NCI-H2029 treated with DMSO at 0.1 percent for 48 hours (cell line): ENCODE measurements around the gene XDH.
A peak's percentile ranks its signal among the peaks of the same experiment; 100 is the strongest.

ENCODE experiments used
- DNase-seq: peaks from one replicate; lab custom pipeline; 2025; lab: John Stamatoyannopoulos, UW

XDH gene

DNA sequence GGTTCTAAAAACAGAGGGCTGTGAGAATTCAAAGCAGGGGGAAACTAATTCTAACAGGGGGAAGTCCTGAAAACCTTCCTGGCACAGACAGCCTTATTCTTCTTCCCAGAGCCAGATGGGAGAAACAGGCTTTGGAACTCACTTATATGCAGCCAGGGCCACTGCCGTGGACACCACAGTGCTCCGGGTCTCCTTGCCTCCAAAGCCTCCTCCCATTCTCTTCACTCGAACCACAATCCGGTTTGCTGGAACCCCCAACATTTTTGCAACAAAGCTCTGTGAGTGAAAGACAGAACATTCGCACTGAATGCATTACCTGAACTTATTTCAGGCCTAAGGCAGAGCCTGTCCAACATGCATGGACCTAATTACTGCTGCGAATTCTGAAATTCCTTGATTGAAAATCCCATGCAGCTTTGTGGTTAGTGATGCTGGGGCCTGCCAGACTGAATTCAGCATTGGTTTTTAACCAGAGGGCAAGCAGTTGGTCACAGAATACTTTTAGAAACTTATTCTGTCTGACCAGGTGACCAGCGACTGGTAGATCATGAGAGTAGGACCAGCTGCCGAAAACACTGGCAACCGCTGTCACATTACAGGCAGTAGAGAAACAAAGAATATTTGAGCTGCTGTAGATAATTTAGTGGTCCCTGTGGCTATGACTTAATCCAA lies 48.6 kb downstream of the XDH start:
- no peak for DNase-seq

DNA sequence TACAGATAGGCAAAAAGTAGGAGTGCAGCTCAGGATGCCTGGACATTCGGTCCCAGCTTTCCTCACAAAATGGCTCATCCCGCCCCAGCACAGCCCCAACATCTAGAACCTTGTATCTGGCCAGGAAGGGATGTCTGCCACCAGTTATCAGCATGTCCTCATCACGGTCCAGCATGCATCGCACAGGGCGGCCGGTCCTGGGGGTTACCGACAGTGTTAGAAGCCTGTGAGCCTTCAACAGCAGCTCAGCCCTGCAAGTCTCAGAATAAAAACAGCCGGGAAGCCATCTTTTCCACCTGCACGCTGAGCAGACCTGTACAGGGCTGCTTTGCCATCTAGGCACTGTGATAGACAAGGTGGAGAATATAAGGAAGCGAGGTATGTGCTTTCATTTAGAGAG lies 49.2 kb downstream of the XDH start:
- DNase-seq: no peak

DNA sequence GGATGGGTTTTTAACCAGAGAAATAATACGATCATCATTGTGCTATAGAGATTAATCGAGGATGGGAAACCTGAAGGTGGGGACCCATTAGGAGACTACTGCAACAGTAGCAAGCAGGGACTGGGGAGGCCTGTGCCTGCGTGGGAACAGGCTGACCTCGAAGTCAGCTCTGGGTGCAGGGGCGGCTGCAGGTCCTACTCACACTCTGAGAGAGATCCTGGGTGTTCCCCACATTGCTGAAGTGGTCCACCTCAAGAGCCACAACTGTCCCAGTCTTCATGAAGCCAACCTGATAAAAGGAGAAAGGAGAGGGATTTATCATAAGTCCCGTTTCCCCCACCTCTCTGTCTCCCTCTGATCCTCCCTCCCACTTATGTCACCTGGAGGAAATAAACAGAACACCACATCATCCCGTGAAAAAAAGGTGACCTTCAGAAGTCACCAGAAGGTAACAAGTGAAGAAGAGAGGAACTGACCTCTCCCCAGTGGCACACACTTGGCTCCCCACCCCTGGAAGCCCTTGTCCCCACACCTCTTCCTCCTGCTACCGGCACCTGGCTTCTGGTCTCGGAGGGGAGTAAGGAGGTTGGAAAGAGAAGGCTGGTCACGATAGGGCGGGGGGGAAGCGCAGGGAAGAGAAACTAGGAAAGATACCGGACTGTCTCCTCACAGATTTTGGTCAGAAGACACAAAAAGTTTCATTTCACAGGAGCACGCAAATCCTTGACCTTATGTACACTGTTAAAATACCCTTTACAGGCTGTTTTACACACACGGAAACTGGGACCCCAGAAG lies 50.4 kb downstream of the XDH start:
- no peak for DNase-seq

DNA sequence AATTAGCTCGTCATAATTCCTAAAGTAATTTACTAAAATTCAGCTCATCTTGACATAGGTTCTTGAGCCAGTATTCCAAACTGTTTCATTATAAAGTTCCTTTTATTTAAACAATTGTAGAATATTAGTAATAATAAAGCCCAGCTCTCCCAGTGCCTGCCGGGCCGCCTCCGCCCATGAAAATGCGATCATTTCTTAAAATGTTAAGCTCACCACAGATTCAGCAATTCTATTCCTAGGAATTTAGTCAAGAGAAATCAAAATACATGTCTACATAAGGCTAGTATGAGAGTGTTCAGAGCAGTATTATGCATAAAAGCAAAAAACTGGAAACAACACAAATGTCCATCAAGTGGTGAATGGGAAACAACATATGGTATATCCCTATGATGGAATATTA lies 52.0 kb downstream of the XDH start:
- DNase-seq: no peak

DNA sequence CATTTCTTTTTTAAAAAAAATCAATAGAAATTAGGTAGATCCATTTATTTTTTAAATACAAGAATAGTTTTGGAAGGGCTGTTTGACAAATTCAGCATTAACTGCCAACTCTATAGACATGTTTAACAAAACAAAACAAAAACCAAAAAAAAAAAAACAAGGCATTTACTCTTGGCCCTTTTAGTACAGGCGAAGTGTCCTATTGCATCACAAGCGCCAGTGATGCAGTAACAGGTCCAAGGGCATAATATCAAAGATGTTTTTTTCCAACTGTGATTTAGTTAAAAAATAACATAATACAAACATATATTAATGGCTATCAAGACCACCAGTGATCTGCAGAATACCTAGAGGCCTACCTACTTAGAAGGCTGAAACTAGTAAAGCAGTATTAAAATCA lies 55.3 kb downstream of the XDH start:
- no peak for DNase-seq

DNA sequence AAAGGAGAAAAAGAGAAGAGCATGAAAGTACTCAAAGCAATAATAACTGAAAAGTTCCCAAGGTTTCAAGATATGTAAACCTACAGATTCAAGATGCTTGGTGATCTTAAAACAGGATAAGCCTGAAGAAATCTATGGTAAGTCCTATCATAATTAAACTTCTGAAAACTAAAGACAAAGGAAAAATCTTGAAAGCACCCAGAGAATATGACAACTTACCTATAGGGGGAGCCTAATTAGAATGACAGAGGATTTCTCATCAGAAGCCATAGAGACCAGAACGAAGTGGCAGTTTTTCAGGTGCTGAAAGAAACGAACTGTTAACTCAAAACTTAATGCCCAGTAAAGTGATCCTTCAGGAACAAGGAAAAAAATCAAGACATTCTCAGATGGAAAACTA lies 59.7 kb downstream of the XDH start:
- no peak for DNase-seq

DNA sequence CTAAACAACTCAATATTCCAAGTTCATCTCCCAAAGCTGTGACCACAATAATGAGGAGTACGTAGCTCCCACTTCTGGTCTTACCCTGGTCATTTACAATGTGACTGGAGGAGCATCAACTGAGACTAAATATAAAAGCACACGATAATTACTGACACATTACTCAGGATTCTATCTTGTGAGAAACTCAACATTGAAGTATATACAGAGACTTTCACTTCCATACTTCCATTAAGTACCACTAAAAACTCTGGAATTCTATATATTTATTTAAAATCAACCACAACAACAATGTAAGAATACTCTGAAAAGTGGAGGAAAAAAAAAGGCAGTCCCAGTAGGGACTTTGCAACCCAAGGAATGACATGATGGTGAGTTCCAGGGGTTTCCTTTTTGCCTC lies 61.4 kb downstream of the XDH start:
- DNase-seq: no peak

DNA sequence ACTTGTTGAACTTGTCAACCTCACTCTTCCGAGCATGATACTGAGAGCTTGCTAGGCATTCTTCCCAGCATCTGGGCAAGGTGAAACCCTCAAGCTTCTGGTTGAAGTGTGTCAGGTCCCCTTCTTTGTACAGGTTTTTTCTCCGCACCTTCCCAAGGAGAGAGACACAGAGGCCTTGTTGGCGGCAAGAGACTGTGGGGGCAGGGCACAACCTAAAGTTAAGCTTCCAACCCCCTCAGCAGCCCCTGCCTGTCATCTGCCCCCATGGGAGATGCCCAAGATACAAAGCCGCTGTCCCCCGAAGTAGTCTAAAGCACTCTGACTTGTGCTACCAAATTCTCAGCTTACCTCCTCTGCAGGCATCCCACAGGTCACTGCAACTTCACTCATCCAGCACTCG lies 64.9 kb downstream of the XDH start:
- no peak for DNase-seq

DNA sequence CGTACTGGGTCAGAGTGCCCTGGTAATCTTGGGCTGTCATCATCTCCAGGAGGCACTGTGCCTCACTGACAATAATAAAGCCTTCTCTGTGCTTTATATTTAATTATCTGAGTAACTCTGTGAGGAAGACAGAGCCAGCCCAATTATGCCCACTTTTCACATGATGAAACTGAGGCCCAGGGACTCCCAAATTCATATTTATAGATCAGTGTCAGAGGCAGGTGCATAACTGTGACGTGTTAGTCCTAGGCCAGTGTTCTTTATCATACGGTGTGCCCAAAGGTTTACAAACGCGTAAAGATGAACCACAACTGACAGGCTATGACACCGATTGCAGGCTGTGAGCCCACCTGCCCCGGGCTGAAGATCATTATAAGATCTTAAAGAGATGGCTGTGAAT lies 65.4 kb downstream of the XDH start:
- DNase-seq: no peak

DNA sequence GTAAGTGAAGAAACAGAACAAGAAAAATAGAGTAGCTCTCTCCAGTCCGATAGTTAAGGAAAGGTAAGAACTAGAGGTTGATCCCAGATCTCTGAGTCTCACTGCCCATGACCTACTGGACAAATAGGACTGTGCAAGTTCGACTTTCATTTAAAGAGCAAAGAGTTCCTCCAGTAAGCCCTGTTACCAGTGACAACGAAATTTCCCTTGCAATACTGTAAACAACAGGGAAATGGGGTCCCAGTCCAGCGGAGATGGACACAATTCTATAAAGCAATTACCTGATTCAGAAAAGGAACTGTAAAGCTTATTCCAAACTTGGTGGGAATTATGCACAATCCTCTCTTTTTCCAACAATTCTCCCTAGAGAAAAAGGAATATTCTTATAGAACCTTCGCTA lies 65.9 kb downstream of the XDH start:
- DNase-seq: no peak

DNA sequence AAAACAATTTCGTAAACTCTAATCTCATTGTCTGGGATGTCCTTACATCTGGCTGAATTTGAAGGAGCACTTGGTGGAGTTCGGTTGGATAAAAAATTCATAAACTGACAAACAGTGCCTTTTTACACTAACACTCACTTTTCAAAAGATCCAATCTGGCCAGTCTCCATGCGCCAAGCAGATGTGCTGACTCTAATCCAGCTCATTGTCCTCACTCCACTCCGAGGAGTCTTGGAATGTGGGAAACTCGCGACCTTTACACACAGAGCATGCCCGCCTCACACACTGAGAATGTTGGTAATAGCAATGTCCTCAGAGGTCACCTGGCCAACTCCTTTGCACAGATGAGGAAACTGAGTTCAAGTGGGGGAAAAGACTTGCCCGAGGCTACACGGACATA lies 66.8 kb downstream of the XDH start:
- DNase-seq: no peak

DNA sequence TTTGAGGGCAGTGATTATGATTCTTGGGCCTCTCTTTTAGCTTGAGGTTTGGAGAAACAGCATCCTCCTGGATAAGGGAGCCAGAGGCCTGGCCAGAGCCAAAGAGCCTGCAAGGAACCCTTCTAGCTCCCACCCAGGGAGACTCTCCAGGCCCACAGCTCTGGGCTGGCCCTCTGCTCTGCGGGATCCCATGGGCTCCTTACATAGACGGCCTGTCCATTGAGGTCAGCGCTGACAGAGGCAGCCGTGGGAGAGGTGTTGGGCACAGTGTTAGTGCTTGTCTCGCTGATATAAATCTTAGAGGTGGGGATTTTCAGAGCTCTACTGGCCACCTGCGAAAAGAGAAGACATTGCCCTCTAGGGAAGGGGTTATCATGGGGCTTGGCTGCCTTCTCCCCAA lies 67.2 kb downstream of the XDH start:
- DNase-seq: no peak

DNA sequence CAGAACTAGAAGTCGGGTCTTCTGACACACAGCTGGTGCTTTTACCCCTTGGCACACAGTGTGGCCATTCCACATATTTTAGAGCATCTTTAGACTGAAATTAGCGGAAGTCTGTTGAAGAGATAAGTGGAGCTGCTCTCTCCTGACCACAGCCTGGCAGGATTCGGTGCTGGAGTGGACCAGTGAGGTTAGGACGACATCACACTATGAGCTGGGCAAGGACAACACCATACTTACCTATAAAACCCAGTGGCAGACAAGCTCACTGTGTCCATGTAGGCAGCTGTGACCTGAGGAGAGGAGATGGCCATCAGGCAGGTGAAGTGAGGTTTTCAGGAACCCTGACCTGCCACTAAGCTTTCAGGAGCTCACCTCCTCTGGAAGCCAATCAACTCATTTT lies 70.1 kb downstream of the XDH start:
- no peak for DNase-seq

DNA sequence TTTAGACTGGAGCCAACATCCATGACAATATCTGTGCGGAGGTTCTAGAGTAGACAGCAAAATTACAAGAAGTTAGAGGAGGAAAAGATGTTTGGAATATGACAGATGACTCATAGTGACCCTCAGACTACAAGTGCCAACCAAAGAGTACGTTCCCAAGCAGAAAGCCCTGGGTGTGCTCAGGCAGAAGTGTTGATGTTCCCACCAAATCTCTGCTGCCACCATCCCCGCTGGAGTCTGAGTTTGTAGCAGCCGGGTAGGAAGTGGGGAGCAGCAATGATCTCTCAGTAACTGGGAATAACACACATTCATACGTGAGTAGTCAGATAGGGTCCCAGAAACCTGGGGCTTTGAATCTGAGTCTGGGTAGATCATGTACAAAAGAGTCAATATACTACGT lies 73.2 kb downstream of the XDH start:
- DNase-seq: no peak

DNA sequence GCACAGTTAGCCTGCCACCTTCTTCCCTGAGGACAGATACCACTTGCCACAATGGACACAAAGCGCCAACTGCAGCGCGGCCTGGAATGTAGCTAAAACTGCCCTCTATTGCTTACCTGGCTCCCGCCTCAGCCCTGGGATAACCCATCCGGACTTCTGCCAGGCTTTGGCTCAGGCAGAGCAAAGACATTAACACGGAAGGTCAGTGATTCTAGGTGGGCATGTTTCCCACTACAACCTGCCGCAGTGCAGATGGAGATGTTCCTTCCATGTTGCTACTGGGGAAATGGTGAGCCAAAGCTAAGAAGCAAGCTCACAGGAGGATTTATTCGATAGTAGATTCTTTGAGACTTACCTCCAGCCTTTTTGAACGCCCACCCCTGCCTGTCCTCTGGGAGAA lies 74.8 kb downstream of the XDH start:
- DNase-seq: no peak

DNA sequence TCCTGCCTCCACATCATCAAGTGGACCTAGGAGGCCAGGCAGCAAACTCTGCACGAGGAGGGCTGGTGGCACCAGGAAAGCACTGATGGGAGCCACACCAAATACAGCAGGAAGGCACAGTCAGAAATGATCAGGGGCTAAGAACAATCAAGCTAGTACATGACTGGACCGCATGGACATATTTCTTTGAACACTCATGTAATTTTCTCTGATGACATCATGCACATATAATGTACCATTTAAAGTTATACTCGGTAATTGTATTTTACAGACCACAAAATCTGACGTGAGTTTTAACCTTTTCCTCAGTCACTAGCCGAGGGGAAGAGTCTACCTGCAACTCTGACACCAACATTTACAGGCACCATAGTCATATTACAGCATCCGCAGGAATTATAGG lies 76.7 kb downstream of the XDH start:
- no peak for DNase-seq

DNA sequence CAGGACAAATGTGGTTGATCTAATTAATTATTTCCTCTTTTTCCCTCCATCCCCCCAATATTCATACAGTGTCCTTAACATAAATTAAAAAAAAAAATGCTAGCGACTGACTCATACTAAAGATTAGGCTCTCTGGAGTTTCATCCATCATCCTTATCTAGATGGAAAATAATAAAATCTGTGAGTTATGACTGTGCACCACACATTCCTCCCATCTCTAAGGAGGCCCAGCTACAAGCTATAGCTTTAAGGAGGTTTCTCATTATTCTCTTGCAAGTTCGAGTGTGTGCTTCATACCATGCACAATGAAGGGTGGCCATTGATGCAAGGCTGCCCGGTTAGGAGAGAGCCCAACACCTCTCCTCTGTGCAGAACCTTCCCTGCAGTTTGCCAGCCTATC lies 77.3 kb downstream of the XDH start:
- no peak for DNase-seq

DNA sequence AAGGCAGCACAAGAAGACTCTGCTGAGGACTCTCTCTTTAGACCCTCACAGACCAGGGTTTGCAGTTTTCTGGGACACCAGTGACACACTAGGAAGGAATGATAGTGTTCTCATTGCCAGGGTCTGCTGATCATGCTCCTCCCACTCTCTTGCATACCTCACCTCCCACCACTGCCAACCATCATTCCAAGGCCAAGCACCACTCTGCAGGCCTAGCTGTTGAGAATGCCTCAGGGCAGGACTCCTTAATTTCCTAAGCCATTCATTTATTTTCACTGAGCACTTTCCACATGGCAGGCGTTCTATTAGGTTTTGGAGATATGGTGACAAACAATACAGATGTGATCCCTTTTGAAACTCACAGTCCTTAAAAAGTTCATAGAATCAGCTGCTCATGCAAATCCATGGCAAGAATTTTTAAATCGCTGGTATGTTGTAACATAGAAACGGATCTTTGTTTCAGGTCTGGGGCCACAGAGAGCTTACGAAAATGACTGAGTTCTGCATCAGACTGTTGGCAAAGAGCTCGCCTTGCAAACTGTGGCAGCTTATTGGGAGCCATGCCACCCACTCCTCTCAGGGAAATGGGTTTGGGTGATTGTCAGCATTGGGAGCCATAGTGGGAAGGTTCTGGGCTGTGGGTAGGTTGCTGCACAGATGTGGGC lies 78.5 kb downstream of the XDH start:
- no peak for DNase-seq

DNA sequence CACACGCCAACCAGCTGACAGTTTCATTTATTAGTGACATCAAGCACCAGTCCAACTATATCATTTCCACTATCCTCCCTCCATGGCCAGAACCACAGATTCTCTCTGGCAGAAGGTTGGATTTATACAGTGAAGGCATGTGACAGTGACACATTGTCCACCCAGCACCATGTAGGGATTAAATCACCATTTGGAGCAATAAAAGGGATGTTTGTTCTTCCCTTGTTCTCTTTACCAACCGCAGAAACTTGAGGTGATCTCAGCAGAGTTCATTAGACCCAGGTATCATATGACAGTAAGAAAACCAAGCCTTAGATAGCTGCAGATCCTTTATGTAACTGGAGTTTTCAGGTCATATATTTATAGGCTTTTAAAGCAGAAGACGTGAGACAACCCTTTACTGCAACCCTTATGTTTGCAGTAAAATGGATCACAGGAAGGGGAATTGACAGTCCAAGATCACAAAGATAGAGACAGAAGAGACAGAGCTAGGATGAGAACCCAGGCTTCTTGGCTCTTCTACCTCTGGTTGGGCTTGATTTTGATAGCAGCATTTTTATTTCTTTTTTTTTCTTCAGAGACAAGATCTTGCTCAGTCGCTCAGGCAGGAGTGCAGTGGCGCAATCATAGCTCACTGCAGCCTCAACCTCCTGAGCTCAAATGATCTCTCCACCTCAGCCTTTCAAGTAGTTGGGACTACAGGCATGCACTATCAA lies 80.1 kb downstream of the XDH start:
- no peak for DNase-seq

DNA sequence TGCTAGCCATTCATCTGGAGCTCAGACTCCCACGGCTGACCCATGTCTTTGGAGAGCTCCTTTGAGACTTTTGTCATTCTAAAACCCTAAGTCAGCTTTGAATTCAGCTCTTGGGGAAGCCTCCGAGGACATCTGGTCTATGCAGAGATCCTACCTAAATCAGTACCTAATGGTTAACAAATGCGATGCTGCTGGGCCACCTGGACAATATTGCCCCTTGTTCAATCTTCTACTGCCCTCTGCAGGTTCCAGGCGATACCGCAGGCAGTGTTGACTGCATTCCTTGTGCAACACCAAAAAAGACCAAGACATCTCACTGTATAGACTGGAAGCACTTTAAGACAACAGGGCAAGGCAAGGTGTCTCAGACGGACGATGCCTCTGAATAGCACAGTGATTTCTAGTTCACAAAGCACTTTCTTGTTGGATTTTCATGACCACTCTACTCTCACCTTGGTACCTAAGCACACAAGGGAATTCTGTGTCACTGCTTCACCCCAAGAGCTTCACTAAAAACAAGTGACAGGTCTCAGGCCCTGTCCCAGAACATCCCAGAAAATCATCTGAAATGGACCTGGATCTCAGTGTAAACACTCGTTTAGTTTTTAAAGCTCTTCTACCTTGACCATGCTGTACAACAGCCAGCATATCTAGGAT lies 80.9 kb downstream of the XDH start:
- DNase-seq: peak; percentile 68

DNA sequence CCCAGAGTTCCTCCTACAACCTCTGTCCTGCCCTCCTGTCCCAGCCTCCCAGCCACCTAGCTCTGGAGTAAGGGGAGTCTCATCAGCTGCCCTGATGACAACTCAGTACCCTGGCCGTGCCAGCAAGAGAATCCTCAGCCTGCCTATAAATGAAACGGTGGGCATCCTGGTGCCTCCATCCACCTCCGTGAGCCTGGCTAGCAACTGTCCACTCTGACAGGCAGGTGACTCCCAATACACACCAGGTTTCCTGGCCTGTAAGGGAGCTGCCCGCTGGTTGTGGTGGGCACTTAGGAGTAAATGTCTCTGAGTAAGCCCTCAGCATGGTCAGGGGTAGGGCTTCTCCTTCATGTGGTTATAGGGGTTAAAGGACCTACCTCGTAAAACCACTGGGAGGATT lies 81.5 kb downstream of the XDH start:
- no peak for DNase-seq

DNA sequence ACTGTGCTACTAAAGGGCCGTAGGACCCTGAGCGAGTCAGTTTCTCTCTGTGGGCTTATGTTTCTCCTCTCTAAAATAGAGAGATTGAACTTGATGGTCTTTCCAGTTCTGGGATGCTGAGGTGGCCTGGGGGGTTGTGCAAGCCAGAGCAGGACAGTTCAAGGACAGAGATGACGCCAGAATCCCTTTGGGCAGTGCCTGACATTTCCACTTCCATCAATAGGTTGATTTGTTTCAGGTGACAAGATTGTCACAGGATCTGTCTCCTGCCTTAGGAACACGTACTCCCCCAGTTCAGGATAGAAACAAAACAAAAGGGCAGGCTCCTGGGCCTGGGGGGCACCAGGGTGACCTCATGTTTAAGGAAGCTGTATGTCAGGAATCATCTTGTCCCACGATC lies 82.0 kb downstream of the XDH start:
- no peak for DNase-seq
